Activated B cell treated with CpG ODN at 0.5 μM for 24 hours (primary cell): ENCODE measurements around the gene GOLGA8S. TPM values are rescaled to one million over a fixed set of nuclear protein-coding genes. Genes with fewer than 3 reads are reported as not detected.

Experiments used
- total RNA-seq: library from RNA; stranded (reverse); gene quantifications from 2 replicates; pipeline ENCODE4 v1.2.3, GENCODE V29; 2022

Gene GOLGA8S
- total RNA-seq, 1 donor from 2014 or later, result 0.09 TPM

Other genes starting within 250 kb of the GOLGA8S start
- not detected in 2 replicates for gene GOLGA6L1, start 217.9 kb upstream of the GOLGA8S start, total RNA-seq
- not detected in 2 replicates for gene GOLGA6L26, start 20.6 kb upstream of the GOLGA8S start, total RNA-seq
- gene GOLGA6L2, start 92.5 kb downstream of the GOLGA8S start, total RNA-seq, result not detected in 2 replicates
- 0.55 and 0.98 TPM in 2 replicates for gene MKRN3, start 210.9 kb downstream of the GOLGA8S start, total RNA-seq